ENCODE results near the gene RDH8.

GRCh38 chr19:10010247-10010691 lies 3.0 kb upstream of the RDH8 start, which contains the start of gene COL5A3:
- TF ChIP-seq CTCF (IDR thresholded peaks at IDR 0.05): no peak
- peak; percentile 54 to 60 for TF ChIP-seq POLR2AphosphoS5 (IDR thresholded peaks at IDR 0.05)
- TF ChIP-seq POLR2A (IDR thresholded peaks at IDR 0.05; ENCODE audit: low read depth): no peak
- no peak for TF ChIP-seq EP300 (IDR thresholded peaks at IDR 0.05)
